HG02973 (cell line): ENCODE data around the gene SOS1.
"Not testable (repeated sequence)": the region's sequence is repeated elsewhere in the genome, so short reads cannot be mapped to it uniquely, and the experiment has no call there.

Experiments
- ATAC-seq: cut with Tn5 transposase; IDR thresholded peaks from one replicate; pipeline ENCODE4 v1.9.1; 2021; ENCODE audit warnings: moderate library complexity; ENCODE audit not compliant: unreplicated experiment

SOS1 gene

GRCh38 chr2:39120771-39121522, at the start of gene SOS1:
SOS1 (minus strand) TSS chr2:39121051; CDS start chr2:39120422, 629 bp downstream.
- ATAC-seq: peak; percentile 42

GRCh38 chr2:39164089-39164488, 43.2 kb upstream of the SOS1 start:
- no peak for ATAC-seq

GRCh38 chr2:39160982-39161381, 40.1 kb upstream of the SOS1 start:
- no peak for ATAC-seq

- no peak for ATAC-seq
These were observed 38.4 kb upstream of the SOS1 start for GRCh38 chr2:39159283-39159682.

DNA sequence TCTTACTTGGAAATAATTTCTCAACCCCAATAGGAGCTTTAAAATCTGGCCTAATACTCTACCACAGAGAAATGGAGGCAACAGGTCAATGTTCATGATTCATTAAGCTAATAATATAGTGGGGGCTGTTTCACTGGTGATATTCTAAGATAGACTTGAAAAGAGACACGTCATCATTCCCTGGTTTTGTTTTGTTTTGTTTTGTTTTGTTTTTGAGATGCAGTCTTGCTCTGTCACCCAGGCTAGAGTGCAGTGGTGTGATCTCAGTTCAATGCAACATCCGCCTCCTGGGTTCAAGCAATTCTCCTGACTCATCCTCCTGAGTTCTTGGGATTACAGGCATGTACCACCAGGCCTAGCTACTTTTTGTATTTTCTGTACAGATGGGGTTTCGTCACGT, 37.5 kb upstream of the SOS1 start:
- ATAC-seq: no peak

GRCh38 chr2:39156846-39157245, 36.0 kb upstream of the SOS1 start:
- no peak for ATAC-seq

DNA sequence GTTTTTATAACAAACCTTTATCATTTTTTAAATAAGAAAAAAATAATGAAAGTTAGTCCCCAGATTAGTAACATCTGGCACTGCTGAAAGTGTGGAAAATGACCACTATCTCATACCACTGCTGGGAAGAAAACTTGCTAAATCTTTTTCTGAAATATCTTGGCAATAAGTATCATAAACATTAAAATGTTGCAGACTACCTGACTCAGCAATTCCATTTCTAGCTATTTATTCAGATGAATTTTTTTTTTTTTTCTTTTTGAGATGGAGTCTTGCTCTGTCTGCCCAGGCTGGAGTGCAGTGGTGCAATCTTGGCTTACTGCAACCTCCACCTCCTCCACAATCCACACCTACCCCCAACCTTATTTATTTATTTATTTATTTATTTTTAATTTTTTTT, 35.3 kb upstream of the SOS1 start:
- ATAC-seq: no peak

DNA sequence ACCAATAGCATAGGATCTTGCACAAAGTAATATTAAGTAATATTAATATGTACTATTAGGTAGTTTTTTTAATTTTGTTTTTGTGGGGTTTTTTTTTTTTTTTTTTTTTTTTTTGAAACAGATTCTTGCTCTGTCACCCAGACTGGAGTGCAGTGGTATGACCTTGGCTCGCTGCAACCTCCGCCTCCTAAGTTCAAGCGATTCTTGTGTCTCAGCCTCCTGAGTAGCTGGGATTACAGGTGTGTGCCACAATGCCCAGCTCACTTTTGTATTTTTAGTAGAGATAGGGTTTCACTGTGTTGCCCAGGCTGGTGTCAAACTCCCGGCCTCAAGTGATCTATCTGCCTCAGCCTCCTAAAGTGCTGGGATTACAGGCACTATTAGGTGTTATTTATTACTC, 34.7 kb upstream of the SOS1 start:
- not testable (repeated sequence) for ATAC-seq

DNA sequence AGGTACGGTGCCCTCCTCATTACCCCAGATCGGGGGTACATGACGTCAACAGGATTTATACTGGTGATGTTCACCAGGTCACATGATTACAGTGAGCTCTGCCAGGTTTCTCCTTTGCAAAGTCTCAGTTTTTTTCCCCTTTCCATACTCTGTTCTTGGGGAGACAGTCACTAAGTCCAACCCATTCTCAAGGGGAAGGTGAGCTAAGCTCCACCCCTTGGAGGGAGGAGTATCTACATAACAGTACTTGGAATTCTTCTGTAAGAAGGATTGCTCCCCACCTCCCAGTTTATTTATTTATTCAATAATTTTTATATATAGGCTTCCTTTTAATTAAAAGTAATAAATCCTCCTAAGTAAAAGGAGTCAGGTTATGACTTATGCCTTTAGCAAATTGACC, 34.1 kb upstream of the SOS1 start:
- no peak for ATAC-seq

DNA sequence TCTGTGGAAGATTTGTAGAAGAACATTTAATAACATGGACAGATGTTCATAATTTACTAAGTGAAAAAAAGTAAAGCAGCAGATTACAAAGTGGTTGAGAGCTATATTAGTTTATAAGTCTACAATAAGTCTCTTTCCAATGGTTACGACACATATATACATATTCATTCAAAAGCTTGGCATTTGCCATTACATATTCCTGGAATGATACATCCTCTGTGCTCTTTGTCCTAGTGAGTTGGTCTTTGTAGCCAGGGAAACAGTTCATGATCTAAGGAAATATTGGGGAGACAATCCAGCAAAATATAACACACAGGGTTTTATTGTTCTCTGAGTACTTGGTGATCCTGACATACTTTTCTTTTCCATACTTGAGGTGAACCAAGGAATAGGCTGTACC, 32.5 kb upstream of the SOS1 start:
- no peak for ATAC-seq

- no peak for ATAC-seq
These were observed 31.7 kb upstream of the SOS1 start for GRCh38 chr2:39152504-39152903.

DNA sequence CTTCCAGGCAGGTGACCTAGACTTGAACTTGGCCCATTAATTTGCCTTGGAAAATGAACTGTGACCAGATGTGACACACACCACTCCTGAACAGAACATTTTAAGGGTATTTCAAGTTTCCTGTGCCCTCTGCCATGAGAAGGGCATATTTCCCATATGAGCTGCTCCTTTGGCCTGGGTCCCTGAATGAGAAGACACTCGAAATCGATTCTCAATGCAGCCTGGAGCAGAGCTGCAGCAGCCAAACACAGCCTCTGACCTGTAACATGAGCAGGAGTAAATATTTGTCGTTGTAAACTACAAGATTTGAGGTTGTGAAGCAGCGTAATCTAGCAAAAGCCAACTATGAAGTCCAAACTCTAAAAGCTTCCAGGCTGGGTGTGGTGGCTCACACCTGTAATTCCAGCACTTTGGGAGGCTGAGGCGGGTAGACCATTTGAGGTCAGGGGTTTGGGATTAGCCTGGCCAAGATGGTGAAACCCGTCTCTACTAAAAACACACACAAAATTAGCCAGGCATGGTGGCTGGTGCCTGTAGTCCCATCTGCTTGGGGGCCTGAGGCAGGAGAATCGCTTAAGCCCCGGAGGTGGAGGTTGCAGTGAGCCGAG, 30.1 kb upstream of the SOS1 start:
- ATAC-seq: no peak

GRCh38 chr2:39150102-39150562, 29.3 kb upstream of the SOS1 start:
- no peak for ATAC-seq

GRCh38 chr2:39146630-39147029, 25.8 kb upstream of the SOS1 start:
- ATAC-seq: no peak

DNA sequence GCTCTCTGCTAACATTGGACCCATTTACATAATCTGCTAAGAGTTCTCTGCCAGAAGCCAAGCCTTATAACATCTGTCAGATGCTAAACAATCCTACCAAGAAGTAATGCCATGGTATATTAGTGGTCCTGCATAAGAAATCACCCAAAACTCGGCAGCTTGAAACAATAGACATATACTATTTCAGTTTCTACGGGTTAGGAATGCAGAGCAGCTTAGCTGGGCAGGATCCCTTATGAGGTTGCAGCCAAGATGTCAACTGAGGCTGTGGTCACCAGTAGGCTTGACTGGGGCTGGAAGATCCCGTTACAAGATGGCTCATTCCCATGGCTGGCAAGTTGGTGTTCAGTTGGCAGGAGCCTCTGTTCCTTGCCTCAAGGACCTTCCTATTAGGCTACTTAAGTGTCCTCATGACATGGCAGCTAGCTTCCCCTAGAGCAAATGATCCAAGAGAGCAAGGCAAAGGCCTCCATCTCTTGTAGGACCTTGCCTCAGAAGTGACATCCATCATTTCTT, 25.1 kb upstream of the SOS1 start:
- no peak for ATAC-seq

DNA sequence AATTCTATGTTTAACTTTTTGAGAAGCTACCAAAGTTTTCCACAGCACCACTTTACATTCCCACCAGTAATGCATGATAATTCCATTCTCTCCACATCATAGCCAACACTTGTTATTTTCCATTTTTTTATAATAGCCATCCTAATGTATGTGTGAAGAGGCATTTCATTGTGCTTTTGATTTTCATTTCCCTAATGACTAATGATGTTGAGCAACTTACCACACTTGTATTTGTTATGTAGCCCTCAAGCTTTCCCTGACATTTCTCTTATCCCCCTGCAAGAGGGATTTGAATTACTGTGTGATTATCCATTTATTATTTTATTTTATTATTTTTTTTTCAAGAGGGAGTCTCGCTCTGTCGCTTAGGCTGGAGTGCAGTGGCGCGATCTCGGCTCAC, 23.6 kb upstream of the SOS1 start:
- ATAC-seq: no peak

GRCh38 chr2:39142904-39143605, 22.2 kb upstream of the SOS1 start:
- no peak for ATAC-seq

DNA sequence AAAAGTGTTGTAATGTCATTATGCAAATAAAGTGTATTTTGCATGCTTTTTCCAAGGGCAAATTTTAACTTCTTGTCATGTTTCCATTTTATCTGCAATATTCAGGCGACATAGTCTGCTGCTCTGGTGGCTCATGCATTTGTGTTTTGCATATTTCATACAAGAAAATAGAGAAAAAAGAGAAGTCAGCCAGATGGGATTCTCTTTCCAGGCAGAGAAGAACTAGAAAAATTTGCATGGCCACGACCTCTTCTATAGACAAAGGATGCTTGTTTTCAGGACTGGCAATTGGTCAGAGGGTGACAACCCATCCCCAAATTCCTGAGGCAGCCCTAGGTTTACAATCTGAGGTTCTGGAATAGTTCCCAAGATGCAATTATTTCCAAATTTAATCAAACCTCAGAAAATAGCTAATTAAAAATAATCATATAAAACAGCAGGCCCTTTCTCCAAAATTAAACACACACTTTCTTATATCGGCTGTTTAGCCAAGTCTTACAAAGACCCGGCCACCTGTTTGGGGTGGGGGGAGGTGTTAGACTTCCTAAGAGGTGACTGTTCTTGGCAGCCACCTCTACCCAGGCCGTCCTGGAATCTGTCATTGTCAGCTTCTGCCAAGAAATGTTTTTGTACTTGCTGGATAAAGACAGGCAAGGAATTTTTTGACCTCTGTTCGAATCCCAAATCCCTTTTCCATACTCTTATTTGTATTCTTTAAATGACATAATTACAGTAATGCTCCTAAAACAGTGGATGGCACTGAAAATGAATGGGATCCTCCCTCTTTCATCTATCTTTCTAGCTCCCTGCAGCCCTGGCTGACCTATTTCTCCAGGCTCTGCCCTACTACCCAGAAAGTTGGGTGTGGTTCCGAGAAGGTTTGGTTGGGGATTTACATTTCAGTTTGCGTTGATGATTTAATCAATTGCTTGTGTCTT, 20.8 kb upstream of the SOS1 start:
- no peak for ATAC-seq

GRCh38 chr2:39140948-39141333, 20.1 kb upstream of the SOS1 start:
- not testable (repeated sequence) for ATAC-seq

DNA sequence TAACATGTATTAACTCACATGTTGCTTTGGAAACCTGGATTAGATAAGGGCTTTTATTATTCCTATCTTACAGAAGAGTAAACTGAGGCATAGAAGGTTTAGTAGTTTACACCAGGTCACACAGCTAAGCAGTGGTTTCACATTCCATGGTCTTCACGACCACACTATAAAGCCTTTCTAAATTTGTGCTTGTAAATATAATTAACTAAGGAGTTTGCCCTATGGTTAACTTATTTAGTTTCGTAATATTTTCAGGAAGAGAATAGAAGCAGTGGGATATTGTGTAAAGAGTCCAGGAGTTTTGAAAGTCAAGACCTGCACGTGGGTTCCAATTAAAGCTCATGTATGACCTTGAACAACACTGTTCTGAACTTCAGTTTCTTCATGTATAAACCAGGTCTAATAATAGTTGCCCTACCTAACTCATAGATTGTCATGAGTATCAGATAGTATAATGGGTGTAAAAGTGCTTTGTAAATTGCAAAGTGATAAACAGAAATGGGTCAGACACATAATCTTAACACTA, 19.5 kb upstream of the SOS1 start:
- ATAC-seq: no peak
